HG03378 (cell line): ENCODE results near the gene SSH3.

Source experiments
- ATAC-seq: cut with Tn5 transposase; IDR thresholded peaks from one replicate; pipeline ENCODE4 v1.9.1; 2021; ENCODE audit warnings: mild to moderate bottlenecking, moderate library complexity; ENCODE audit not compliant: unreplicated experiment

The SSH3 gene

DNA sequence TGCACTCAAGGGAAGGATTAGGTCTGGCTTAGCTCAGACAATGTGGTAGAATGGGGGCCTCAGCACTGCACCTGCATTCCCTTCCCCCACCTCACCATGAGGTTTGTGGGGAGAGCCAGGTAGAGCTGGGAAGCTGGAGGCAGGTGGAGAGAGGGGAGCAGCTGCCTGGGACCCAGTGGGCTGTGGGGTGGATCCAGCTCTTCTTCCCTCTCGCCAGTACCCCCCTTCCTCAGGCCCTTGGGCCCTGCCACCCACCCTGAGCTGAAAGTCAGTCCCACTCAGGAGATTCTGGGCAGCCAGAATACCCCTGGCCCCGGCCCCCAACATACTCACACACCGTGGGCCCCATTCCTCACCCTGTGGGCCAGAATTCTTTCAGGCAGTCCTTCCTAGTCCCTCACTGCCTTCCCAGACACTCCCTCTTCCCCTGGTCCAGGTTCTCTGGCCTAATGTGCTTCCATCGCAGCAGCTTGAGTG, 53.1 kb downstream of the SSH3 start:
- ATAC-seq = no peak

GRCh38 chr11:67356864-67357561, 53.7 kb downstream of the SSH3 start:
- no peak for ATAC-seq

DNA sequence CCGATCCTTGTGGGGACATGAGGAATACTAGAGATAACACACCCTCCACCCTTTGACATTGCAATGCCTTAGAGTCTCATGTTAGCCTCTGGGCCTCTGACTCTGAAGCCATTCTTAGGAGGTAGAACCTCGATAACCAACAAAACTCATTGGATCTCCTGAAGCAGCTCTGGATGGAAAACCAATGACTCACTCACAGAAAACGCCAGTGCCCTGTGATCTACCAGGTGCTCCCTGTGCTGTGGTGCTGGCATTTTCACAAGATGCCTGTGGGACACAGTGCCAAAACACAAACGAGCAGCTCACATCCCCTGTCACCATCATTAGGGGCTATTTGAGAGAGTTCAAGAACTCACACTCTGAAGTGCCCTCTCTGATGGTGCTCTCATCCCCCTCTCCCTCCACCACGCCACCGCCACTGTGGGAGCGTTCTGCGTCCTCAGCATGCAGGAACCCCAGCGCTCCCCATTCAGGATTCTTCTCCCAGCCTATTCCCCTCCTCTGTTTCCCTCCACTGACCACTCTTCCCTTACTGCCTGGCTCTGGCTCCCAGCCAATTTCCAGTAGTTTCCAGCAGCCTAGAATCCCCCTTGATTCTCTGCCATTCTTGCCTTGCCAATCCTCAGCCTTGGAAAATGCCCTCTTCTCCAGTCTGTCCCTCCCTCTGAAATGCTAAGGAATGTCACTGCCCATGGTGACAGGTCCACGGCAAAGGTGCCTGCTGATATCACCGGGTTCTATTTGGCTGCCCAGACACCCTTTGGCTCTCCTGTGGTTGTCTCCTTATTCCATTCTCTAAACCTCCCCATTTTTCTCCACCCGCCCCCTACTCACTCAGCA, 54.7 kb downstream of the SSH3 start:
- no peak for ATAC-seq
